Right hindlimb (tissue), 1 donor: ENCODE results near the gene KIRREL3.
A peak's percentile ranks its signal among the peaks of the same experiment; 100 is the strongest.

Experiments used
- DNase-seq: peaks from one replicate; pipeline ENCODE4 v3.0.0-alpha.2; 2018

The KIRREL3 gene

DNA sequence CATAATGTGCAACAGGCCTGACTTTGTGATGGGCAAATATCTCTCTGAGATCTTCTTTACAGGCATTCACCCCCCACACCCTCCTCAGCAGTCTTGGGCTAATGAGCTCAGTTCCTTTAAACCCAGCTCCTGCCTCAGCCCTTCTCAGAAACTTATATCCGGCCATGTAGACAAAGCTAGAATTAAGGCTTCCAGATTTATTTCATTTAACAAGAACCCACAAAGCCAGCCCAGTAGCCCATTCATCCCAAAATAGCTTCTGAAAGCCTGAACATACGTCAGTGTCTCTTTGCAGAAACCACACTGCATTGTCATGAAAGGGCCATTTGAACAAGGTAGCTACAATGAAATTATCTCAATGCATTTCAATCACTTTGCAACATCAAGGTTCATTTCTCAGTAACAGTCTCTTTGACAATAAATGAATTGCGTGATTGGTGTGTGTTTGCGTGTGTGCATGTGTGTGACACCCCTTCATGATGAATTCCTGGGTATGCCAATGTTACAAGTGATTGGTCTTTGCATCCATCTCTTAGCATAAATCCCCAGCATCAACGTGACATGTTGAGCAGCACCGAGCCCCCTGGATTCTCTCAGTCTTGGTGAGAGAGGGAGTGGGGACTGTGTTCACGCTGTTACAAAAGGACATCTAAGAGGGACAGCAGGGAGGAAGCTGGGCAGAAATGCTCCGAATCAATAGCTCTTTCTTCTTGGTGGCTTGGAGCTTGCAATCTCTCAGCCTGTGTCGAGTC is 299.6 kb downstream of the KIRREL3 start:
- DNase-seq: no peak

DNA sequence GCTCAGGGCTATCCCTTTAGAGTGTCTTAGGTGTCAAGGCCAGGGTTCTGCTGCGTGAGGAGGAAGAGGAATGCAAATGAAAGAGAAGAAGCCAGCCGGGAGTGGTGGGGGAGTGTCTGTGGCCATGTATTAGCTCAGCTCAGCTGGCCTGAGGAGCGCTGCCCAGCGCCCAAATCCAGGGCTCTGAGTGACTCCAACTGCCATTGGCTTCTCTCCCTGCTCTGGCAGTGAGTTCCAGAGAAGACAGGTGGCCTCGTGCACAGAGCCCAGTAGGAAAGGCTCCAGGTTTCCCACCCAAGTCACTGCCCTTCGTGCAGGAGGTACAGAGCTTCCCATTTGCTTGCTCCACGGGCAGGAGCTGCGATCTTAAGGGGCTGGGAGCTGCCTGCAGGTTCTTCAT is 302.0 kb downstream of the KIRREL3 start:
- DNase-seq: no peak

DNA sequence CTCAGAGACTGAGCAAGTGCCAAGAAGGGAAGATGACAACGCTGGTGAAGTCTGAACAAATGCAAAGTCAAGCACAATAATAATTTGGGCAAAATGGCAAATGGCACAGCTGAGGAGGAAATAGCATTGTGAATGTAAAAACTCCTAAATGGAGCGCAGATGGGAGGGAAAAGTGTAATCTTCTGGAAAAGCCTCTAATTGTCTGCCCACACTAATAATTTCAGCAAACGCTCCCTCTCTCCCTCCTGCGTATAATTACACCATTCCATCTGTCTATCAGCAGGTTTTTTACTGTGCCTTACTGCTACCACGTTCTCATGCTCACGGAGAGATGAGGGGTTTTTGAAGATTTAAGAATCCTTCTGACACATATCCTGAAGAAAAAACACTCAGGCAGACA is 302.6 kb downstream of the KIRREL3 start:
- DNase-seq: no peak

DNA sequence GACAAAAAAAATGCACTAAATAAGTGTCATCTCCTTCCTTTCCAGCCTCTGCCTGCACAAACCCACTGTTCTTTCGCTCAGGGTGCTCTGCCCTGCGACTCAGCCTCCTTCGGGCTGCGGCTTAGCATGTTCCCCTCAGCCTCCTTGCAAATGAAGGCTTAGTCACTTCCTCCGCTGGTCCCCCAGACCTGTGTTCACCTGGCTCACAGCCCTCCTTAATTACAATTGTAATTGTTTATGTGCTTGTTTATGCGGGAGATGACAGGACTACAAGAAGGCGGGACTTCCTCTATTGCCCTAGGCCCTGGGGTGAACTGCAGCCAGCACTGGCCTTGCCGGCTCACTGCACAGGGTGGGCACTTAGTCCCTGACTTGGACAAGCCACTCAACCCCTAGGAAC is 303.6 kb downstream of the KIRREL3 start:
- no peak for DNase-seq

DNA sequence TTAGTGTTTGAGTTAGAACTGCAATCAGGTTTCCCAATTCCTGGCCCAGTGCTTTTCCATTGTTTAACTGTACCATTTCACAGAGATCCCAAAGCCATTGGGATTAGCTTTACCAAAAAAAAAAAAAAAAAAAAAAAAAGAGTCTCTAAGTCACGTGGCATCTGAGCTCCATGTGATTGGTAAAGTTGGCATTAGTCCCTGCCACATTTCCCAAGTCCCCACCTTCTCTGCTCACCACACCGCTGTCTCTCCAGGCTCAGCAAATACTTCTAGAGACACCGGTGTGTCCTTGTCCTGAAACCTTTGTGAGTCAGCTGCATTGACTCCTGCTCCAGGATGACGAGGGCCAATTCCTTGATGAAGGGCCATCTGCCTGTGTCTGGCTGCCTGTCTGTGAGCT is 305.3 kb downstream of the KIRREL3 start:
- no peak for DNase-seq

DNA sequence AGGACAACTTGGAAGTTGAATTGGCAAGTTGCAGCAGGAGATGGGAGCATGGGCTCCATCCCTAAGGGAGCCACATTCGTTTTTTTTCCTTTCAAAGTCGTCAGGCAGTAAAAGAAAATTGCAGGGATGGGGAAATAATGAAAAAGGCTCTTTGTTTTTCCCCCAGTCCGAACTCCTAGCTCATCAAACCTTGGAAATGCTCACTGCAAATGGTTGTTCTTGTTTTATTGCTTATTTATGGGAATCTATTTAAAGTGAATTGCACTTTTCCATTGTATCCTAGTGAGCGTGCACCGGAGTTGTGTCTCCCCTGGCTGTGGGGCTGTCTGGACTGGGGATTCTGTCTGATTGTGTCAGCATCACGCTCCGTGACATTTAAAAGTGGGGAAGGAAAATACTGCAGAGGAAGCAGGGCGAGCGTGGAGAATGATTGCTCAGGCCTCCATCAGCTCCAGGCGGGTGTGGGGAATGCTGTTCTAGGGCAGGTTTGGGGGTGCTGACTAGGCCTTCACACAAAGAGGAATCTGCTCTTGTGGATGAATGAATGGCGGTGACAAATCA is 306.4 kb downstream of the KIRREL3 start:
- no peak for DNase-seq

DNA sequence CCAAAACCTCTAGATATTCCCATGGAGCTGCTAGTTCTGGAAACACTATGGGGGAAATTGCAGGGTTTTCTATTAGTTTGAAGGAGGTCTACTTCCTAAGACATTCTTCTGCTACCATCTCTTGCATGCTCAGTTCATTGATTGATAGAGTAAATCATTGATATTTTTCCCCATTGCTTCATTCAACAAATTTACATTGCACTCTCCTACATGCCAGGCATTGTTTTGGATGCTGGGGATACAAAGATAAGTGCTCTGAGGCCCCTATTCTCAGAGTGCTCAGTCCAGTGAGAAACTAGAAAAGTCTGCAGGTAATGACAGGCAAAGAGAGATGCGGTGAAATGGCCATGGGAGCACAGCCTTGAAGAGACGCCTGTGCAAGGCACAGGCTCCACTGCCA is 313.1 kb downstream of the KIRREL3 start:
- DNase-seq: no peak

DNA sequence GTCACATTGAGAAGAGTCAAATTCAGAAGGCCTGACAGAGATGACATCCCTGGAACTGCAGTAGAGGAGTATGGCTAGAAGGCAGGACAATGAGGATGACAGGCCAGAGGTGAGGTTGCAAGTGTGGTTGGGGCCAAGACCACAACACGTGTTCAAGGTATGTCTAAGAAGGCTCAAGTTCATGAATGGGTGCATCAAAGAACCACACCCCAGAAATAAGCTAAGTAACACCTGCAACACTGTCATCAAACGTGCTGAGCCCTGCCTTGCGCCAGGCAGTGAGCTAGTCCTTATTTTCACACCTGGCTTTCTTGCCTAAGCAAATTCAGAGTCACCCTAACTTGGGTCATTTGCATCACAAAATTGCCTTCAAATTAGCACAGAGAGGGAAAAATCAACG is 313.6 kb downstream of the KIRREL3 start:
- DNase-seq: no peak

DNA sequence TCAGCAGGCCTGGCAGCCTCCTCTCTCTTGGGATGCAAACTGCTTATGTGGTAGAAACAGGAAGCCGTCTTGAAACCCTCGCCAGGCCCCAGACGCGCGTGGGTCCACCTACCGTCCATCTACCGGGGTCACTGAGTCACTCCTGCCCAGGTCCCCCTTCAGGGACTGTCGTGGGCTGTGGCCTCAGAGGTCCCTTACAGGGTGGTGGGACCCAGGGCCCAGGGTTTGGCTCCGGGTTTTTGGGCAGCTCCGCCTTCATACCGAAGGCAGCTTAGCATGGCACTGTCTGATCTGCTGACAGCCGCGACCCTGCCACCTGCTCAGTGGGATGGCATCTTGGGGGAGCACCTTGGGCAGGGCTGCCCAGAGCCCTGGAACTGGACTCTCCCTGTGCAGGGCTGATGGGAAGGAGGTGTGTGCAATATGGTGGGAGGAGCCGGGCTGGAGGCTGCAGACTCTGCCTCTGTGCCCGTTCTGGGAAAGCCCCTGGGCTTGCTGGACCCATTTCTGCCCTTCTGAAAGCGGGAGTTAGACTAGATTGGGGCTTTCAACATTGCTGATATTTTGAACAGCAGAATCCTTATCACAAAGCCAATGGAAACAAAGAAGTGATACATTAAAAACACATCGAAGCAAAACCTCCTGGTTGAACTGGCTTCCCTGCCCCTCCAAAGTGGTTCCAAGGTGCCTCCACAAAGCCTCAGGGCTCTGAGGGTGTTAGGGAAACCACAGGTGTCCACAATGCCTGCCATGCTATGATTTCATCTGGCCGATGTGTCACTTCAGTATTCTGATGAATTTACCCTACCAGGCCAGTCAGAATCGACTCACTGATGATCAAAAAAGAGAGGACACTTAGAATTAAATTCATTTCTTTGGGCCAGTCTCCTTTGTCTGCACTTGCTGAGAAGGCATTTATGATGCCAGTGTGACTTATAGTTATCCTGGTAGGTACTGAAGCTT is 316.5 kb downstream of the KIRREL3 start:
- DNase-seq: no peak

DNA sequence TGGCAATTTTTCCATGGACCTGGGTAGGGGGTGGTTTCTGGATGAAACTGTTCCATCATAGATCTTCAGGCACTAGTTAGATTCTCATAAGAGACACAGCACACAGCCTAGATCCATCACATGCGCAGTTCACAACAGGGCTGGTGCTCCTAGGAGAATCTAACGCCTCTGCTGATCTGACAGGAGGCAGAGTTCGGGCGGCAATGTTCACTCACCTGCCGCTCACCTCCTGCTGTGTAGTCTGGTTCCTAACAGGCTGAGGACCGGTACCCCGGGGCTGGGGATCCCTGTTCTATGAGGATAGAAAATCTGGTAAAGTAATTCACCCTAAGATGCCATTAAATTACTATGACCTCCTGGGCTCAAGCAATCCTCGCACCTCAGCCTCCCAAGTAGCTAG is 318.0 kb downstream of the KIRREL3 start:
- no peak for DNase-seq

DNA sequence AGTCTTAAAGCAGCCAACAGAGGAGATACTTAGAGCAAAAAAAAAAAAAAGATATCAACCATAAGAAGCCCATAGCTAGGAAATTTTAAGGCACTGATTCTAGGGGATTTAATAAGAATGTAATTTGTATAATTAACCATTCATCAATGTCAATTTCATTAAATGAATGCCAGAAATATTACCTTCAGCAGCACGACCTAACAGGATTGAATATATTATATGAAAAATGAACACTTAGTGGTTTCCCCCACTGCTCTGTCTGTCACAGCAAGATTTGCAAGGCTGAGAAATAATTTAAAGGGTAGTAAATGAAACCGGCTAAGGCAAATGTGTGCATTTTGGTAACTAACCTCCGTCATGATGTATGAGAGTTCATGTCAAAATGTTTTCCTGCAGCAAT is 319.9 kb downstream of the KIRREL3 start:
- DNase-seq: no peak

DNA sequence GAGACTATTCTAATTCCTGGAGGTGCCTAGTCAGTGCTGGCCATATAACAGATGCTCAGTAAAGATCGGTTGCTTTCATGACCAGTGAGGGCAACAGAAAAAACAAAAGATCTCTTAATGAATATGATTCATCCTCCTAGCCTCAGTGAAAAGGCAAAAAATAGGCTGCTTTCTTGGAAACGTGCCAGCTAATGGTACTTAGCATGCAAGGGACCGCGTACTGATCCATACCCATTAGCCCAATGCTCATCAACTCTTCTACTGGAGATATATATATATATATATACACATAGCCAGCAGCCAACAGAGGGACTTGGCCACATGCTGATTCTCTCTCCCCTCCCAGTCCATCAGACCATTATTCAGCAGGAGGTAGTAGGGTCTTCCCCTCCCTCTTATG is 320.4 kb downstream of the KIRREL3 start:
- DNase-seq: no peak

DNA sequence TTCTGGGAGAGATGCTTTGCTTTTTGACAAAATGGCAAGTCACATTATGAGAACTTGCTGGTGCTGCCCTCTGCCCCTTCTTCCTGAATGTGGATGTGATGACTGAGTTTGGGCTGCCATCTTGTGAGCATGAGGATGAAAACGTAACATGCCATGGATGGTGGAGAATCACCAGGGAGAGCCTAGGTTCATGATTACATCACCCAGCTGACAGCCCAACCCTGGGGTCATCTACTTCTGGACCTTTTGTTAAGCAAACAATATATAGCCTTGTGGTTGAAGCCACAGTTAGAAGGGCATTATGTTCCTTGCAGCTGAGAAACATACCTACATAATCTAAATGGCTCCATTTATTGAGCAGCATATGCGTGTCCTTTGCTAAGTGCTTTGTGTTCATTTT is 321.5 kb downstream of the KIRREL3 start:
- DNase-seq: no peak

DNA sequence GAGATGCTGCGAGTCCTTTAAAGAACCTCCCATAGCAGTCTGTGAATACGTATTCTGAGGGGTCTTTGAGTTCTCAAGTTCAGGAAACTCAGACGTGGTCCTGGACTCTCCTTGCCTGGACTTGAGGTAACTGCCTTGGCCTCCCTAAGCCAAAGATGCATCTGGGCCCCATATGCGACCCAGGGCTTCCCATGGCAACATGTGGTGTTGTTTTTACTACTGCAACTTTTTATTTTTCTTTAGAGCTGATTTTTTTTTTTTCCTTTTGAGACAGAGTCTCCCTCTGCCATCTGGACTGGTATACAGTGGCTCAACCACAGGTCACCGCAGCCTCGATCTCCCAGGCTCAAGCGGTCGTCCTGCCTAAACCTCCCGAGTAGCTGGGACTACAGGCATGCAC is 324.0 kb downstream of the KIRREL3 start:
- no peak for DNase-seq

DNA sequence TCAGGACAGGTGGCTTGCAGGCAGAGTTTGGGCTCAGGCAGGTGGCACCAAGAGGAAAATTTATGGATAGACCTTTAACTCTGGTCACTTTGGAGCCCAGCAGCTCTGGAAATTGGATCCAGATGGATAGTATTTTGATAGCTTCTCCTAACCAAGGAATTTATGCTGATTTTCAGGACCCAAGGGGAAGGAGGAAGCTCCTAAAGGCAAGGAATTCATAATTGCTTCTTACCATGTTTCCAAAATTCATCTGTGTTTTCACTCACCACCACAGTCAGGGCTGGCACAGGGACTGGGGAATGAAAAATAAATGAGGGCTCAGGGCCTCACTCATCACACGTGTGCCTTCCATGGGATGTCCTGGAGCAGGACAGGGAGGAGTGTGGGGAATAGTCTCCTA is 327.3 kb downstream of the KIRREL3 start:
- no peak for DNase-seq

DNA sequence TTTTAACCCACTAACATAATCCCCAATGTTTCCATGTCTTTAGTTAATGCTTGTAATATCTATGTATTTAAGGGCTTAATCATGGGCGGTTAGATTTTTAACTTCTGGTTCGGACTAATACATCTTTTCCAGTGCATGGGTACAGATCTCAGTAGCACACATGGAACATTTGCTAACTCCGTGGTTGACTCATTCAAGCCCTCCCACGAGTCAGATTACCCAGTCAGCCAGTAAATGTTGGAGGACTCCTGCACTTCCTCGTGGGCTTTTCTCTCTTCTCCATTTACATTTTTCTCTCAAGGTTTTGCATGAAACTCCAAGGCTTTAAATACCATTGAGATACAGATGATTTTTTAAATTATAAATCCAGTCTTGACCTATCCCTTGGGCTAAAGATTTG is 331.2 kb downstream of the KIRREL3 start:
- no peak for DNase-seq

DNA sequence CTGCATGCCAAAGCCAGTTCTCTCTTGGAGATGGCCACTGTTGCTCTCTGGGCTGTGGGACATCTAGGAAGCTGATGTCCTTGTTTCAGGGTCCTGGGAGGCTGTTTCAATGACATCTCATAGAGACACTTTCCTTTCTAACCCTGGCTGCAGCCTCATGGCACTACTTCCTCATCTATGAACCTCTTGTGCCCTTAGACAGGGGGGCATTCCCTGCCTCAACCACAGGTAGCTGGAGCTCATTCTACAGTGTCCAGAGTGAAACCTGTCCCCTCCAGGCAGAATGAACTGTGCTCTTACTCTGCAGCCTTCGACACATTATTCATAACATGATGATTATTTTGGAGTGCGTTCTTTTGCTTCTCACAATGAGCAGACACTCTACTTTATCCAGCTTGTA is 335.9 kb downstream of the KIRREL3 start:
- no peak for DNase-seq

DNA sequence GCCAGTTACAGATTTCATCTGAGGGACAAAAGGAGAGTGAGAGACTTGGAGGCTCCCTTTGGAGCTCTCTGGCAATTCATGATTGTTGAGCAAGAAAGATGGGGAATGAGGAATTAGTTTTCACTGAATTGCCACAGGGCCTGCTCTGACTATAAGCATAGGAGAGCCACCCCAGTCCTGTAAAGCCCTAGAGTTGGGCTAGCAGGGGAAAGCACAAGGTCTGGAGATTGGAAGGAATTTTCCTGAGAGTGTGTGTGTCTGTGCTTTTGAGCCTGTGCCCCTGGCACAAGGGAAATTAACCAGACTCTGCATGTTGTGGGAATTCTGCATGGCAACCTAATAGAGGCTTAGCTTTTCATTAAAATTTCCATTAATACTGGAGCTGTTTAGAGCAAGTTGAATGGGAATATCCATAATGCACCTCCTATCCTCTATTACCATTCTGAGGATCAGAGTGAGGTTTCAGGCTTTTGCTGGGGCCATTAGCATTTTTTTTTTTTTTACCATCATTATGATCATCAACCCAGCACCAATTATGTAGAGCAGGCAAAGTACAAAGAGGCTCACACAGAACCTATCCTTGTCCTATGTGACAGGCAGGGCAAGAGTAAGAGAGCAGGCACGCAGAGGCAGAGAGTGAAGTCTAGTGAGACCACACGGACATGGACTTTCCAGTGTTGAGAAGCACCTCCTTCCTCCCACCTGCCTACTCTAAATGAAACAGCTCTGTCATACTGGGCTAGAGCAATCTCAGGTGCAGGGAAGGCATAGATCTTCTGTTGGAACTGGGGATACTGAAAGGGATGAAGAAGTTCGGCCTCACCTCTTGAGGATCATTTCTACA is 336.6 kb downstream of the KIRREL3 start:
- no peak for DNase-seq

DNA sequence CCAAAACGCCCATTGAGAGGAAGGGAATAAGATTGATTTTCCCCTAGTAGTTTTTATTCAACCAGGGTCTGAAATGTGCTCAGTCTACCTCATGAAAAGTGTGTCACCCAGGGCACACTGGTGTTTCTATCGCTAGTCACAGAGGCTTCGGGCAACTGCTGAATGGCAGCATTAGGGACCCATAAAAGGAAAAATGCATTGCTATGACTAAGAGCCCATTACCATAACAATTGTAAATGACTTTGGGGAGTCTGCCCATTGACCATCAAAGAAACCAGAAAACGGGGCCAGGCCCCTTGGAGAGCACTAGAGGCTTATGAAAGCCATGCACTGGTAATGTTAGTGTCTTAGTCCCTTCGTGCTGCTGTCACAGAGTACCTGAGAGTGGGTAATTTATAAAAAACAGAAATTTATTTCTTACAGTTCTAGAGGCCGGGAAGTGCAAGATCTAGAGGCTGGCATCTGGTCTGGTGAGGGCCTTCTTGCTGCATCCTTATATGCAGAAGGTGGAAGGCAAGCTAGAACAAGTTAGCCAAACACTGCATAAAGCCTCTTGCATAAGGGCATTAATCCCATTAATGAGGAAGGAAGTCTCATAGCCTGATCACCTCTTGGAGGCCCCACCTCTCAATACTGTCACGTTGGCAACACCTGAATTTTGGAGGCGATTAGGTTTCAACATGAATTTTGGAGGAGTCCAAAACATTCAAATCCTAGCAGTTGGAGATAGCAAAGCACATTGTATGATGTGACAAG is 338.4 kb downstream of the KIRREL3 start:
- no peak for DNase-seq

DNA sequence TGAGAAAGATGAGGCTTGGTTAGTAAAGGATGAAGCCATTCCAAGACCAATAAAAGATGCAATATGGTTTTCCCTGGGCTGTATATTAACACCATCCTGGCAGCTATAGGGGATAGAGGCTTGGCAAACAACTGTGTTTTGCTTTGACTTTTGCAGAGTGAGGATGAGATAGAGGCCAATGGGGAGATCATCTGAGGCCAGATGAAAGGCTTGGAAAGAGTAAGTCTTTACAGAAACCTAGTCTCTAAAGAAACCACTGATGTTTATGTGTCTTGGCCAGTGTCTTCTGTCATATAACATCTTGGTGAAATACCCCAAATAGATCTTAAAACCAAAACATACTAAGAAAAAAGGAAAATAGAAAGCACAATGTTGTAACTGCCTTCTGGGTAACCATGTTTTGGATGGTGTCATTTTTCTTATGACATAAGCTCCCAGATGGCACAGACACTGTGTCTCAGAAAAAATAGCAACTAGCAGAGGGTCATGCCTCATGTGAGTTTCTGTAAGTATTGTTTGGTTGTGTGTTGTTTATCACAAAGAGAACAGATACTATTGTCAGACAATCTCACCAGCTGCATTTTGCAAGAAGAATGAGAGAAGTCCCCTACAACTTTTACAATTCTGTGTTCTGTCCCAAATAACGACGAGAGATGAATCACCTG is 339.7 kb downstream of the KIRREL3 start:
- no peak for DNase-seq

DNA sequence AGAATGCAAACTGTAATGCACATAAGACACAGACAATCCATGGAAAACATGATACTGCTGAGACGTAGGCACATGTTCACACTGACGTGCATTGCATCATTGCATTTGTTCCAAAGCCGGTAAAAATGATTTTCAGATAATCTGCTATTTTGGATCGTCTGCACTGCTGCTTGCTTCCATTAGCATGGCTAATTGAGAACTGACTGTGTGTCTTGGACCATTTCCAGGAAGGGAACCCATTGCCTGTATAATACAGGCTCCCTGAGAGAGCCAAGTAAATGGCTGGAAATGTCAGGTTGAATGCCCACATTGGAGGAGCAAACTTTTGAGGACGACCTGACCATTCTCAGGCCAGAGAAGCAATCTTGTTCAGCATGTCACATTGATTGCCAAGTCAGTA is 340.2 kb downstream of the KIRREL3 start:
- DNase-seq: peak; percentile 50
